ENCODE results near the gene TRIM34. TPM values are rescaled to one million over a fixed set of nuclear protein-coding genes. Genes with fewer than 3 reads are reported as not detected.

Gene TRIM34
- total and polyA plus RNA-seq, 10 of the 15 experiments (the other 5 are each of a cell fraction or from before 2014, with no cell fraction given), result 16.7 to 51.4 (median 21.5) TPM

DNA sequence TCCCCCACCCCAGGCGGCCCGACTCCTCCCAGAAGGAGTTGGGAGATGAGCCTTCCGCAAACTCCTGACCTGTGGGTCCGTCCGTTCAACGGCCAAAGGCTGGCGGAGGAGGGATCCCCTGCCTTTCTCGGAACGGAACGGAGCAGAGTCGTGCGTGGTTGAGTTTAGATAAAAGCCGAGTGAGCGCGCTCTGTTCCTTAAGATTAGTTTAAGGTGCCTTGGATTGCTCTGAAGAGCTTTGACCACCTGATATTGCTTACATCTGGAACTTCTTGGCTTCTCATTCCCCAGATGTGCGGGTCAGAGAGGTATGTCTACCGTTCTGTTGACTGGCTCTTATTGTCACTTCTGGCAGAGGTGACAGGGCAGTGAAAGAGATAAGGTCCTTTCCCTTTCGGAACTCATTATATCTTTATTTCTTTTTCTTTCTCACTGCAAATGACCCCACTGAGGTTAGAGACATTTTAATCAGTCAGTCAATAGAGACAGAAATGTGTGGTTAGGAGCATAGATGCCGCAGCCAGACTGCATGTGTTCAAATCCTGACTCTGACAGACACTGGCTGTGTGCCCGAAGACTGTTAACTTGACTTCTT lies 28.1 kb upstream of the TRIM34 start, which contains the start of gene TRIM6:
TRIM6 (plus strand) TSS at position 31 of the 595 bp plus-strand sequence; CDS start at position 292, 261 bp downstream.
- peak within 1 kb of the TSS; percentile 67 for H3K9ac ChIP-seq (ENCODE audit: control insufficient read depth, insufficient read depth, low read length)
- ChIA-PET SMC1A (ENCODE audit: uncharacterized antibody, unreplicated experiment) (interaction anchor here (0.8 to 1.5 kb wide), 4 partner anchors 18 to 213 kb away, joined by 3 to 4 read pairs (median 4); no protein-coding TSS in a partner anchor), CTCF (interaction anchor here (0.6 to 1.6 kb wide), 4 partner anchors 9 to 392 kb away, joined by 3 to 5 read pairs (median 4); partner anchors contain the start of gene TRIM5), POLR2A (interaction anchor here (0.7 kb wide), 1 partner anchor 88 kb away, joined by 4 read pairs; the partner anchor contains the start of gene TRIM5), RAD21 (ENCODE audit: unreplicated experiment) (interaction anchor here (0.6 kb wide), 1 partner anchor 26 kb away, joined by 3 read pairs; no protein-coding TSS in a partner anchor)
- no peaks in the 10 kb centered on the region for H3K9me3 ChIP-seq (replicated peaks; ENCODE audit: control insufficient read depth, insufficient read depth, low read length)
- FAIRE-seq, result peak; percentile 23
- 15% methylated on average over 20 of the region's 20 CpGs for WGBS (ENCODE audit: insufficient coverage, insufficient replicate concordance, low lambda C conversion rate, missing lambda C conversion rate)
- no peaks in the 10 kb centered on the region for H3K27me3 ChIP-seq (replicated peaks in 1 of 2; ENCODE audit: control insufficient read depth in 2 of 2, insufficient read depth in 2 of 2, low read length in 1 of 2)
- DNase-seq (ENCODE audit: low read depth, low spot score), result no peak
- no peaks in the 10 kb centered on the region for H4K20me1 ChIP-seq (ENCODE audit: control insufficient read depth, insufficient read depth)
- peaks cover 0 to 2% of the 10 kb centered on the region in 2 experiments; a peak in 1 of 4 replicates for H3K36me3 ChIP-seq (ENCODE audit: control insufficient read depth in 2 of 2, insufficient read depth in 2 of 2, low read length in 1 of 2)
- in situ Hi-C loops (cut with MboI), result no loop called here
- H3K4me3 ChIP-seq, result peak within 1 kb of the TSS; percentile 69
- peak; percentile 42; the same call in 2 of the 3 replicates for ATAC-seq
- H3K4me1 ChIP-seq (ENCODE audit: control insufficient read depth, insufficient read depth, low read length), result no peaks in the 10 kb centered on the region; the same call in 1 of the 2 replicates
- H3K4me2 ChIP-seq (ENCODE audit: control insufficient read depth, insufficient read depth), result peak within 1 kb of the TSS; percentile 61
- no TSS peak for BruUV-seq (replicated peaks)
- H3K27ac ChIP-seq (ENCODE audit: control insufficient read depth, insufficient read depth), result peak within 1 kb of the TSS; percentile 37
- TF ChIP-seq RUNX3 (IDR thresholded peaks at IDR 0.05; ENCODE audit: low read length) (0 out of 2 replicates have a peak, but pooled peaks have one; percentile 11), TARDBP (IDR thresholded peaks at IDR 0.05; ENCODE audit: borderline replicate concordance) (no peak), SMC3 (IDR thresholded peaks at IDR 0.05; ENCODE audit: borderline replicate concordance, low read length) (no peak), SUZ12 (IDR thresholded peaks at IDR 0.05; ENCODE audit: unreplicated experiment) (no peak), HDAC2 (IDR thresholded peaks at IDR 0.05) (no peak), ZNF274 (IDR thresholded peaks at IDR 0.05; ENCODE audit: insufficient read depth, insufficient read length) (no peak), DPF2 (IDR thresholded peaks at IDR 0.05) (no peak), EED (IDR thresholded peaks at IDR 0.05; ENCODE audit: low read depth) (peak; percentile 42; the same call in 1 of the 2 replicates), ASH2L (IDR thresholded peaks at IDR 0.05; ENCODE audit: borderline replicate concordance, low read depth) (no peak), SPI1 (IDR thresholded peaks at IDR 0.05; ENCODE audit: borderline replicate concordance, insufficient read depth, low read depth, low read length) (no peak), MXI1 (IDR thresholded peaks at IDR 0.05; ENCODE audit: low read depth, low read length) (no peak)
- TF ChIP-seq, protein P1, sequence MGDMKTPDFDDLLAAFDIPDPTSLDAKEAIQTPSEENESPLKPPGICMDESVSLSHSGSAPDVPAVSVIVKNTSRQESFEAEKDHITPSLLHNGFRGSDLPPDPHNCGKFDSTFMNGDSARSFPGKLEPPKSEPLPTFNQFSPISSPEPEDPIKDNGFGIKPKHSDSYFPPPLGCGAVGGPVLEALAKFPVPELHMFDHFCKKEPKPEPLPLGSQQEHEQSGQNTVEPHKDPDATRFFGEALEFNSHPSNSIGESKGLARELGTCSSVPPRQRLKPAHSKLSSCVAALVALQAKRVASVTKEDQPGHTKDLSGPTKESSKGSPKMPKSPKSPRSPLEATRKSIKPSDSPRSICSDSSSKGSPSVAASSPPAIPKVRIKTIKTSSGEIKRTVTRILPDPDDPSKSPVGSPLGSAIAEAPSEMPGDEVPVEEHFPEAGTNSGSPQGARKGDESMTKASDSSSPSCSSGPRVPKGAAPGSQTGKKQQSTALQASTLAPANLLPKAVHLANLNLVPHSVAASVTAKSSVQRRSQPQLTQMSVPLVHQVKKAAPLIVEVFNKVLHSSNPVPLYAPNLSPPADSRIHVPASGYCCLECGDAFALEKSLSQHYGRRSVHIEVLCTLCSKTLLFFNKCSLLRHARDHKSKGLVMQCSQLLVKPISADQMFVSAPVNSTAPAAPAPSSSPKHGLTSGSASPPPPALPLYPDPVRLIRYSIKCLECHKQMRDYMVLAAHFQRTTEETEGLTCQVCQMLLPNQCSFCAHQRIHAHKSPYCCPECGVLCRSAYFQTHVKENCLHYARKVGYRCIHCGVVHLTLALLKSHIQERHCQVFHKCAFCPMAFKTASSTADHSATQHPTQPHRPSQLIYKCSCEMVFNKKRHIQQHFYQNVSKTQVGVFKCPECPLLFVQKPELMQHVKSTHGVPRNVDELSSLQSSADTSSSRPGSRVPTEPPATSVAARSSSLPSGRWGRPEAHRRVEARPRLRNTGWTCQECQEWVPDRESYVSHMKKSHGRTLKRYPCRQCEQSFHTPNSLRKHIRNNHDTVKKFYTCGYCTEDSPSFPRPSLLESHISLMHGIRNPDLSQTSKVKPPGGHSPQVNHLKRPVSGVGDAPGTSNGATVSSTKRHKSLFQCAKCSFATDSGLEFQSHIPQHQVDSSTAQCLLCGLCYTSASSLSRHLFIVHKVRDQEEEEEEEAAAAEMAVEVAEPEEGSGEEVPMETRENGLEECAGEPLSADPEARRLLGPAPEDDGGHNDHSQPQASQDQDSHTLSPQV (IDR thresholded peaks at IDR 0.05), result no peak
- TF ChIP-seq, protein P2, sequence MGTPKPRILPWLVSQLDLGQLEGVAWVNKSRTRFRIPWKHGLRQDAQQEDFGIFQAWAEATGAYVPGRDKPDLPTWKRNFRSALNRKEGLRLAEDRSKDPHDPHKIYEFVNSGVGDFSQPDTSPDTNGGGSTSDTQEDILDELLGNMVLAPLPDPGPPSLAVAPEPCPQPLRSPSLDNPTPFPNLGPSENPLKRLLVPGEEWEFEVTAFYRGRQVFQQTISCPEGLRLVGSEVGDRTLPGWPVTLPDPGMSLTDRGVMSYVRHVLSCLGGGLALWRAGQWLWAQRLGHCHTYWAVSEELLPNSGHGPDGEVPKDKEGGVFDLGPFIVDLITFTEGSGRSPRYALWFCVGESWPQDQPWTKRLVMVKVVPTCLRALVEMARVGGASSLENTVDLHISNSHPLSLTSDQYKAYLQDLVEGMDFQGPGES (IDR thresholded peaks at IDR 0.05), result no peak
- TF ChIP-seq, protein P3, sequence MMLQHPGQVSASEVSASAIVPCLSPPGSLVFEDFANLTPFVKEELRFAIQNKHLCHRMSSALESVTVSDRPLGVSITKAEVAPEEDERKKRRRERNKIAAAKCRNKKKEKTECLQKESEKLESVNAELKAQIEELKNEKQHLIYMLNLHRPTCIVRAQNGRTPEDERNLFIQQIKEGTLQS (IDR thresholded peaks at IDR 0.05; ENCODE audit: borderline replicate concordance, extremely low read depth, low read depth, low read length), result no peak
- intact Hi-C loops (cut with micrococcal nuclease; ENCODE audit: unreplicated experiment), result no loop called here
- peak within 1 kb of the TSS; percentile 77 for H2AFZ ChIP-seq (ENCODE audit: control insufficient read depth, low read depth, low read length)
- no peaks in the 10 kb centered on the region for H3K79me2 ChIP-seq (ENCODE audit: control insufficient read depth, insufficient read depth, low read length)
